Stimulated activated CD8-positive, alpha-beta memory T cell treated with anti-CD3 and anti-CD28 coated beads, Interleukin-2, amount 100 ng/mL, for 1 hour (primary cell): ENCODE data around the gene ARHGEF11.

Experiments used
- DNase-seq, 2 donors: peaks; one replicate each; pipeline ENCODE4 v3.0.0-alpha.2; 2020; ENCODE audit warnings: low read depth in 2 of 2

ARHGEF11 gene

DNA sequence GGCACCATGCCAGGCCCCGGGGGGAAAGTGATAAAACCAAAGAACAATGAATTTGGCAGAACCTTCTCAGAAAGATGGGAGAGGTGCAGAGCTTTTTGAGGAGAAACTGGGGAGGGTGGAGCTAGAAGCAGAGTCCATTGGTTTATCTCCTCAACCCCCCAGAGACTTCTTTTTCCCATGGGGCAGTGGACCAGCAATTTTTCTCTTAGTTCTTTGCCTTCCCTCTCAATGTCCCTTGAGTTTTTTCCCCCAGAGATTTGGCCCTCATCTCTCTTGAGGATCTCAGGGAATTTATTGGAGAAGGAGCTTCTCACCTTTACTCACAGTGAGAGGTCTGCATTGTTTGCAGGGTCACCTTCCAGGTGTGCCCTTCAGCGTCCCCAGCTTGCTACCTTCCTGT, 5.3 kb upstream of the ARHGEF11 start:
- no peak for DNase-seq

GRCh38 chr1:157047062-157047410, 1.5 kb upstream of the ARHGEF11 start:
- DNase-seq = no peak

DNA sequence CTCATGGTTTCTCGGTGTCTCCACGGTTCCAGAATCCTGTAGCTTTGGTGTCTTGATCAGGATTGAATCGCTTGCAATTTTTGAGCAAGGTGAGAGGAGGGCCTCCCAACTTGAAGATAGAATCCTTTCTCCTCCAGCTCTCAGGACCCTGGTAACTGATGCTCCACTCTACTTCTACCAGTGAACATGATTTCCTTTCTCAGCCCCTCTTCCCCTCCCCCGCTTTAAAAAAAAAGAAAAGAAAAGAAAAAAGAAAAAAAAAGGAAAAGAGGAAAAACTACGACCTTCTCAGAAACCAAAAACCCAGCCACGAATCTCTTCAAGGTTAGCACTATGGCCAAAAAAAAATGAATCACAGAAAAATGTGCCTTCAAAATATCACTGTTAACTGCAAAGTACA, 1.2 kb downstream of the ARHGEF11 start:
- DNase-seq = no peak

DNA sequence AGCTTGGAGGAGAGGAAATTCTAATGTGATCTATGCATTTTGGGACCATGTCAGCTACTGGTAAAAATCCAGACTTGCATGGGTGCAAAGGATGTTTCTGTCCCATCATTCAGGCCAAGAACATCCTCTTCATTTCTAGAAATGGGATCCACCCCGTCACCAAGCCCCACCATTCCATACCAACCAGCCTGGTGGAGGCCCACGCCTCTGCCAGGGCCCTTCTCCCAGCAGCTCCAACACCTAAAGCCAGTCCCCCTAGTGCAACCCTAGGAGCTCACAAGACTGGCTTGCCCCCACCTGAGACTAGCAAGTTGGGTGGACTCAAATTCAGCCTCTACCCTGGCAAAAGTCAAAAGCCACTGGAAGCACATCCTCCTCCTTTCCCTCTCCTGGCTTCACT, 1.9 kb downstream of the ARHGEF11 start:
- no peak for DNase-seq

GRCh38 chr1:157042846-157043245, 2.7 kb downstream of the ARHGEF11 start:
- no peak for DNase-seq

- DNase-seq = no peak
These were observed 4.7 kb downstream of the ARHGEF11 start for GRCh38 chr1:157040802-157041201.

- no peak for DNase-seq
These were observed 10.4 kb downstream of the ARHGEF11 start for GRCh38 chr1:157035121-157035520.

DNA sequence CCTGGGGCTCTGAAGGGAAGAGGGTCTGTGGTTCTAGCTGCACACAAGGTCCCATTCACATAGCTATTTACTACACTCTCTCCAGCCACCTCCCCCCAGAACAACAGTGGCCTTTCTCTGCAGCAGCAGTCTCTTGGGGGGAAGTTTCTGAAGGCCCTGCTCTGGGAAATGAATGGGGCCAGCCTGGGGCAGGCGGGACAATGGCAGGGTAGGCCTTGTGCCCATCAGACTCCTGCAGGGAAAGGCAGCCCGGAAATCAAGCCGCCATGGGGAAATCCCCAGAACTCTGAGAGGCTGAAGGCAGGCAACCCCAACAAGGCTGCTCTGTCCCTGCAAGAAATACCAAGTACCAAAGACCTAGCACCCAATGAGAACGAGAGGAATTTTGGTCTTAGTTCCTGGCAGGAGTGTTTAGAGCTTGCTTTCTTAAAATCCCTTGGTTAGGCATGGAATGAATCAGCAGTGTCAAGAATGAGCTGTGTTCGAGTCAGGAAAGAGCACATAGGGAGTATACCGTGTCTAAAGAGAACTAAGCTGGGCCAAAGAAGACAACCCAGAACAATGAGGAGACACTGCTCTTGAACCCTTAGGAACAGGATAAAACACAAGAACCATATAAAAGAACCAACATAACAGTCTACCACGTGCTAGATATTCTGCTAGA, 11.3 kb downstream of the ARHGEF11 start:
- DNase-seq = no peak

DNA sequence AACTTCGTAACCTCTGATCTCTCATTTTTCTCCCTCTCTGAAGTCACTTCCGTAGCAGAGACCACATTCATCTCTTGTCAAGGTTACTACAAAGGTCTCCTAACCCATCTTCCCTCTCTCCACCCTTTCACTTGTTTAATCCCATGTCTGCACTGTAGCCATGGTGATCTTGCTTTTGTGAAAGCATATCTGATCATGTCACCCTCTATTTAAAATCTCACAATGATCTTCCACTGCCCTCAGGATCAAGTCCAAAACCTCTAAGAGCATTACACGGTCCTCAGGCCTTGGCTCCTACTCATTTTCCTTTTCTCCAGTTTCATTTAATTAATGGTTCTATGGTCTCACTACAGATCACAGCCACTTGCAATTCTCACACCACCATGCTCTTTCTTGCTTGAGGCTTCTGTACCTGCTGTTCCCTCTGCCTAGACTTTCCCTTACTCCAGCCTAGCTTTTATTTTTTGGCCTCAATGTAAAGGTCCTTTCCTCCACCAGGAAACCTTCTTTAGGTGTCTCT, 12.1 kb downstream of the ARHGEF11 start:
- DNase-seq = no peak

- DNase-seq = no peak
These were observed 13.2 kb downstream of the ARHGEF11 start for GRCh38 chr1:157032303-157032702.

GRCh38 chr1:157030728-157031127, 14.8 kb downstream of the ARHGEF11 start:
- no peak for DNase-seq

GRCh38 chr1:157028674-157029073, 16.9 kb downstream of the ARHGEF11 start:
- no peak for DNase-seq

DNA sequence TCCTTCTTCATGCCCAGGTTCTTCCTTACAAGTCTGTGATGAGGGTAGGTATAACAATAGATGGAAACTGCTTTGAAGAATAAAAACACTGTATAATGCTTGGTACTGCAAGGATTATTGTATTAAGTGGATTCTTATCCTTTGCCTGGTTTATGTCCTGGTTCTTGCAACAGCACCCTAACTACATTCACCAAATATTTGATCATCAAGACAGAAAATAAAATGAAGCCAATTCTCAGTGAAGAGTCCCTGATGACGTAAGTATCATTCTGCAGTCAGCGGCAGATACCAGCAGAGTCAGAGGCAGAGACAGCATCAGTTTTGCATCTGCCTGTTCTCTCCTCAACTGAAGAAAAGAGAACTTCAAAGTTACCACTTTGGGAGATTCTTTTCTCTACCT, 19.7 kb downstream of the ARHGEF11 start:
- DNase-seq = no peak

GRCh38 chr1:157025385-157025784, 20.2 kb downstream of the ARHGEF11 start:
- no peak for DNase-seq

DNA sequence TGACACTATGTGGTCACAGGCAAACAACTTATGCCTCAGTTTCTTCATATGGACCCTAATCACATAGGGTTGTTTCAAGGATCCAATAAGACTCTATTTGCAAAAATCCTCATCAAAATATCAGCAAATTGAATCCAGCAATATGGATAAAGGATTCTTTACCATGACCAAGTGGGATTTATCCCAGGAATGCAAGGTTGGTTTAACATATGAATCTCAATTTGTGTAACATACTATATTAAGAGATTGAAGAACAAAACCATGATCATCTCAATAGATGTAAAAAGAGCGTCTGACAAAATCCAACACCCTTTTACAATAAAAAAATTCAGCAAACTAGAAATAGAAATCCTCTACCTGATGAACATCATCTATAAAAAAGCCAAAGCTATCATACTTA, 23.9 kb downstream of the ARHGEF11 start:
- DNase-seq = no peak

DNA sequence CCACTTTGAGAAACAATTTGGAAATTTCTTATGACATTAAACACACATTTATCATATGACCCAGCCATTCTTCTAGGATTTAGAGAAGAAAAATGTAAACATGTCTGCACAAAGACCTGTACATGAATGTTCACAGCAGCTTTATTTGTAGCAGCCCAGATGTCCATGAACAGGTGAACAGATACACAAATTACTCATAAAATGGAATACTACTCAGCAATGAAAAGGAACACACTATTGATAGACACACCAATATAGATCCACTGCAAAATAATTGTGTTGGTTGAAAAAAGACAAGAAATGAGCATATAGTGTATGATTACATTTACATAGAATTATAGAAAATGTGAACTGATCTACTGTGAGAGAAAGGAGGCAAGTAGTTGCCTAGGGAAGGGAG, 26.1 kb downstream of the ARHGEF11 start:
- no peak for DNase-seq

DNA sequence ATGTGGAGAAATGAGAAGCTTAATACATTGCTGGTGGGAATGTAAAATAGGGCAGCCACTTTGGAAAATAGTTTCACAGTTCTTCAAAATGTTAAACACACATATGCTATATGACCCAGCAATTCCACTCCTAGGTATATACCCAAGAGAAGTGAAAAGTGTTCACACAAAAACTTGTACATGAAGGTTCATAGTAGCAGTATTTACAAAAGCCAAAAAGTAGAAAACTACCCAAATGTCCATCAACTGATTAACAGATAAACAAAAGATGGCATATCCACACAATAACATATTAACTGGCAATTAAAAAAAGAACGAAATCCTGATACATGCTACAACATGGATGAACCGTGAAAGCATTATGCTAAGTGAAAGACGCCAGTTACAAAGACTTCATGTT, 33.7 kb downstream of the ARHGEF11 start:
- DNase-seq = no peak

DNA sequence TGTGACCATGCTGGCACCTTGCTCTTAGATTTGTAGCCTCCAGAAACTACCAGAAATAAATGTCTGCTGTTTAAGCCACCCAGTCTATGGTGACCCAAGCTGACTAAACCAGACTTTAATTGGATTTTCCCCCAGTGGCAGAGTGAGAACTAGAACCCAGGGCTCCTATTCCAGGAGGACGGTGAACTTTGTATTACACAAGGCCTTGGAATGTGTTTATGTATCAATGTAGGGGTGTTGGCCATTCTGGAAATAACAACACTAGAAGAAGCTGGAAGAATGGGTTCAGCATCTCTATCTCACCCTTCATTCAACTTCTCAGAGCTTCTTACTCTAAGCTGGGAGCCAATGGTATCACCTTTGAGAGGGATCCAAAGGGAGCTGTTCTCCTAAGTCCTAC, 37.0 kb downstream of the ARHGEF11 start:
- DNase-seq = no peak

- DNase-seq = no peak
These were observed 38.2 kb downstream of the ARHGEF11 start for GRCh38 chr1:157007306-157007705.

DNA sequence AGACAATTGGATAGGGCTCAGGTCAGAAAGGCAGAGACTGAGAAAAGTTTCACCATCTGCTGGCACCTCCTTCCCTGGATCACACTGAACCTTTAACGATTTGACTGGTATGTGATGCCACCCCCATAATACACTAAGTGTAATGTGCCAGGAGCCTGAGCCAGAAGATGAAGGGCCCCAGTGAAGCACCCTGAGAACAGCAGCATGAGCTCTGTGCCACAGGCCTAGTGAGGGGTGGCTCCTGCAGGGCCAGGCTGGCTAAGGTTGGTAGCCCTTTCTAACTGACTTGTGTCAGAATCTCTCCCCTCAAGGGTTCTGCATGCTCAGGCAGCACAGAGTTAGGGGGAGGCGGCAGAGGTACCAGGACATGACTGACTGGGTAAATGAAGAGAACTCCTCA, 38.9 kb downstream of the ARHGEF11 start:
- no peak for DNase-seq

GRCh38 chr1:157005965-157006364, 39.6 kb downstream of the ARHGEF11 start:
- no peak for DNase-seq

GRCh38 chr1:157004806-157005205, 40.7 kb downstream of the ARHGEF11 start:
- no peak for DNase-seq

DNA sequence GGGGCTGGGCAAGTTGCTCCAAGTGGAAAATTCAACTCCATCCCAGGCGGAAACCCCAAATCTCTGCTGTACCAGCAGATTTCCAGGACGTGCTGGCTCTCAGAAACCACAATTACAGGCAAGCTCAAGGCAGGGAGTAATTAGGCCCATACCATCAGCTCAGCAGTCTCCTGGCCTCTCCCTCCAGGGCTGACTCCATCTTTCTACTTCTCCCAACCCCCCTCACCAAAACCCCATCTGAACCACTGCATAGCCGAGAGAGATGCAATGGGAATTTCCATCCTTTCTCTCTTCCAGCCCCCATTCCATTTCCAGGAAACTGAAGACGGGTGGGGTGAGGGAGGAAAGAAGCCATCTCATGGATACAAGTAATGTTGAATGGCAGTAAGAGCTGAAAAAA, 41.2 kb downstream of the ARHGEF11 start:
- DNase-seq = no peak

- DNase-seq = no peak
These were observed 44.2 kb downstream of the ARHGEF11 start for GRCh38 chr1:157001304-157001703.
